VCaP (cell line): ENCODE measurements around the gene GTPBP2.

Experiments used
- H3K27ac ChIP-seq: fragments of 450-650 bp; 2 replicates; pipeline ENCODE4 v1.5.1; 2017
- TF ChIP-seq, protein P1 (sequence below): fragments of 450-650 bp; conservative IDR thresholded peaks from 2 replicates; pipeline ENCODE4 v1.5.1; 2017; ENCODE audit warnings: mild to moderate bottlenecking, moderate library complexity

Gene GTPBP2

DNA sequence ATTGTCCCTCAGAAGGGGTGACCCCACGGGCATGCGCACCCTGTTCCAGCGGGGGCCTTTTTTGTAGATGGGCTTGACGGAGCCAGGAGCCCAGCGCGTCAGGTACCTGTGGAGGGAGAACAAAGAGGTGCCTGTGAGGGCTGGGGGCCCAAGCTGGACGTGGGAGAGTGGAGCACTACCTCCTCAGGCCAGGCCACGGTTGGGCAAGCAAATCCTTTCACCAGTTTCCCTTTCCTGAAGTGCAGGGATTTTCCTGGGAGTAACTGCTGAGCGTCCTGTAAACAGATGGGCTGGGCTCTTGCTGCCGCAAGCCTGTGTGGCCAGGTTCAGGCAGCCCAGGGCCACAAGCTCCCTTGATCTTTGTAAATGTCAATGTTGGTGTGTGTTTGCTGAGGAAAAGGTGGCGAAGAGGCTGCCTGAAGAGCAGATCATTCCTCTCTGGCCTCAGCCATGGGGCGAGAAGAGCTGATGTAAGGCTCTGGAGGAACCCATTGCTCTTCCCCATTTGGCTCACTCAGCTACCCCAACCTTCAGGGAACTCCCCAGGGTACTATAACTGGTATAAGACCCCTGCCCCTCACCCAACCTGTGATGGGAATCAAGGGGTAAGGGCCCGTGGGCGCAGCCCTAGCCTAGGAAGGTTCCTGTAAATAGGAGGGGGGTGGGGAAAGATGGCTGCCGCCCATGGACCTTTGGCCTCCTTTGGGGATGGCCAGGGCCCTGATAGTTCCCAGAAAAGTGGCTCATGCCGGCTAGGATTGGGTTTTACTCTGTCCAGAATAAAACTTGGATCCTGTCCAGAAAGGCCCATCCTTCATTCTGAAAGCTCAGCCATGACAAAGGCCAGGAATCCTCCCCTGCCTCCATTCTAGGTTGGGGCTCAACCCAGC, 43.0 kb upstream of the GTPBP2 start:
- TF ChIP-seq, protein P1, sequence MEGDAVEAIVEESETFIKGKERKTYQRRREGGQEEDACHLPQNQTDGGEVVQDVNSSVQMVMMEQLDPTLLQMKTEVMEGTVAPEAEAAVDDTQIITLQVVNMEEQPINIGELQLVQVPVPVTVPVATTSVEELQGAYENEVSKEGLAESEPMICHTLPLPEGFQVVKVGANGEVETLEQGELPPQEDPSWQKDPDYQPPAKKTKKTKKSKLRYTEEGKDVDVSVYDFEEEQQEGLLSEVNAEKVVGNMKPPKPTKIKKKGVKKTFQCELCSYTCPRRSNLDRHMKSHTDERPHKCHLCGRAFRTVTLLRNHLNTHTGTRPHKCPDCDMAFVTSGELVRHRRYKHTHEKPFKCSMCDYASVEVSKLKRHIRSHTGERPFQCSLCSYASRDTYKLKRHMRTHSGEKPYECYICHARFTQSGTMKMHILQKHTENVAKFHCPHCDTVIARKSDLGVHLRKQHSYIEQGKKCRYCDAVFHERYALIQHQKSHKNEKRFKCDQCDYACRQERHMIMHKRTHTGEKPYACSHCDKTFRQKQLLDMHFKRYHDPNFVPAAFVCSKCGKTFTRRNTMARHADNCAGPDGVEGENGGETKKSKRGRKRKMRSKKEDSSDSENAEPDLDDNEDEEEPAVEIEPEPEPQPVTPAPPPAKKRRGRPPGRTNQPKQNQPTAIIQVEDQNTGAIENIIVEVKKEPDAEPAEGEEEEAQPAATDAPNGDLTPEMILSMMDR, result no peak

DNA sequence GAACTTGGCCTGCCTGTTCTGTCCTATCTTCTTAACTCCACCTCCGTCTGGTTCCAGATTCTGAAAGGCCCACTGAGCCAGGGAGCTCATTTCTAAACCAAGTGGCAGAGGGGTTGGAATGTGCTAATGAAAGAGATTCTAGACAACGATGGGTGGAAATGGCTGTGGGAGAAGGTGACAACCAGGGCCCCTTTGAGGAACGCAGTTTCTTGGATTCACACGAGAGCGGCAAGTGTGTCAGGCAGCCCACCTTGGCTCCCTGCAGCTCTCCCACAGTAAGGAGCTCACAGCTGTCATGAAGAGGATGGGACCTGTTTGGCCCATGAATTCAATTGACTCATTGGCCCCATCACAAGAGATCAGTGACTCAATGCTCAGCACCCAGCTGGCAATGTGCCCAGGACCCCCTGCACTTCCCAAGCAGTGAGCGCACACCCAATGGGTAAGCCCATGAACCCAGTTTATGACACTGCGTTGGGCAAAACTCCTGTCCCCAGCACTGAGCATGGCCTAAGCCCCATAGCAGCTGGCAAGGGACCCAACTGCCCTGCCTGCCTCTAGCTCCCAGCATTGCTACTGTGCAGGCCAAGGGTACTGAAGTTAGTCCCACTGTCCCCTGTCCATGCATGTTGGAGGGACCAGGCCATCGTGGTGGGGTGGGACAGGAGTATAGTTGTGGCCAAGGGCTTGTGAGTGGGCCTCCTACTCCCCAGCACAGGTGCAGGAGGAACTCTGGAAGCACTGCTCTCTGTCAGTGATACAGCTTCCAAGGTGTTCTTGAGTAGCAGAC, 42.1 kb upstream of the GTPBP2 start:
- TF ChIP-seq, protein P1, result no peak
- no peak overlapping the region for H3K27ac ChIP-seq

More for the DNA sequence above, 43.0 kb upstream of the GTPBP2 start:
- no peak overlapping the region for H3K27ac ChIP-seq

DNA sequence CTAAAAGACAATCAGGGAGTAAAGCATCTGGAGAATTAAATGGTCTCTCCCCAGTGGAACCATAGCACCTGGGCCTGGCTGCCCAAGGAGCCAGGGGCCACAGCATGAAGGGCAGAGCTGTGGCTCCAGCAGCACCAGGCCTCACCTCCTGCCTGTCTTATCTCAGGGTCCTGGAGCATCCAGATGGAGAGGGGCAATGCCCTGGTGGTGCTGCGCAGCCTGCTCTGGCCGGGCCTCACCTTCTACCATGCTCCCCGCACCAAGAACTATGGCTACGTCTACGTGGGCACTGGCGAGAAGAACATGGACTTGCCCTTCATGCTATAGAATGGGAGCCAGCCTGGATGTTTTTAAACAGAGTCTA, 41.5 kb upstream of the GTPBP2 start:
- no peak overlapping the region for H3K27ac ChIP-seq
- TF ChIP-seq, protein P1, result no peak

DNA sequence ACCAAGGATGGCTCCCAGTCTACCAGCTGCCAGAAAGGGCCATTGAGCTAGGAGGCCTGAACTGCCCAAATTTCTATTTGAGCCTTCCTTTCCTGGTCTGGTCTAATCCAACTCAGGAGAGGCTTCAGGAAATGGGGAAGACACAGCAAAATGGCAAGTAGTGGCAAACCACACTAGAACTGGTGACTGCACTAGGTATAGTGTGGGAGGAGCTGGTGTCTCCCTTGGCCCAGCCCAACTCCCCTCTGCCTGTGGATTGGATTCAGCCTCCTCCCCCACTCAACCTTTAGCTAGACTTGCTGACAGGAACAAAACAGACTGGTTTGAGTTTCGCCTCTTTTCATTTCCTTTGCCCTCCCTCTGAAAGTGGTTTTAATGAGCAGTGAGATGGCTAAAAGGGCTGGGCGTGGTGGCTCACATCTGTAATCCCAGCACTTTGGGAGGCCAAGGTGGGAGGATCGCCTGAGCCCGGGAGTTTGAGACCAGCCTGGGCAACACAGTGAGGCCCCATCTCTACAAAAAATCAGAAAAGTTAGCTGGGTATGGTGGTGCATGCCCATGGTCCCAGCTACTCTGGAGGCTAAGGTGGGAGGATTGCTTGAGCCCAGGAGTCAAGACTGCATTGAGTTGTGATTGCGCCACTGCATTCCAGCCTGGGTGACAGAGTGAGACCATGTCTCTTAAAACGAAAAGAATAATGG, 41.0 kb upstream of the GTPBP2 start:
- H3K27ac ChIP-seq, result no peak overlapping the region; the same call in 1 of the 2 replicates
- TF ChIP-seq, protein P1, result no peak

DNA sequence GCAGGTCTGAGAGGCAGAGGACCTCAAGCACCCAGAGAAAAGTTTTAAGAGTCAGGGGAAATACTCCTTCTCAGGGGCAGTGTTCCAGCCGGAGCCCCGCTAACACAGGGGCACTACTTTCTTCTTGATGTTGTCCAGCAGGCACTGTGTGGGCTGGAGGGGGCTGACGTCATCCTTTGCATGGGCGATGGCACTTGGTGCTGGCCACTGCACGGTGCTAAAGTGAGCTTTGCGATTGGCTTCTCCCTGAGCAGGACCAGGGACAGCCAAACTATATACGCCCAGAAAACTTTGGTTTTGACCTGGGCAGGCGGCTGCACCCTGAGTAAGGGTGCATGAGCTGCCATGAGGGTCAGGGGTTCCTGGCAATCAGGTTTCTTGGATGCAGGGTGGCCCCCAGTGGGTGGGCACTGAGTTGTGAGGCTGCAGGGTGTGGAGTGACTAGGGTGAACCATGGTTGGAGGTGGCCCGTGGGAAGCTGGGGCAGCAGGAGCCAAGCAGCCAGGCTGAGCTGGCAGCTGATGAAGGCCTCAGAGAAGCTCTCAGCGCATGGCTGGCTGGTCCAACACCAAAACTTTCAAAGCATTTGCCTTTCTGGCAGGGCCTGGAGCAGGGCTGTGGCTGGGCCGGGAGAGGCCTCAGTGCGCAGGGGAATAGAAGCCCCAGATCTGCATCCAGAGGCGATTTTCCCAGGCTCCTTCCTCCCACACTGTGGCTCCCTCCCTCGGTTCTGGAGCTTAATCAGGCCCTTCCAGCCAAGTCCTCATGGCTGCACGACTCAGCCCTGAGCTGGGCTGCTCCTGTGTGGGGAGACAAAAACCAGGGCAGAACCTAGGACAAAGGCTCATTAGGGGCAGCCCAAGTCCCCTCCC, 40.2 kb upstream of the GTPBP2 start:
- TF ChIP-seq, protein P1, result no peak
- H3K27ac ChIP-seq, result peak overlapping the region; percentile 67

DNA sequence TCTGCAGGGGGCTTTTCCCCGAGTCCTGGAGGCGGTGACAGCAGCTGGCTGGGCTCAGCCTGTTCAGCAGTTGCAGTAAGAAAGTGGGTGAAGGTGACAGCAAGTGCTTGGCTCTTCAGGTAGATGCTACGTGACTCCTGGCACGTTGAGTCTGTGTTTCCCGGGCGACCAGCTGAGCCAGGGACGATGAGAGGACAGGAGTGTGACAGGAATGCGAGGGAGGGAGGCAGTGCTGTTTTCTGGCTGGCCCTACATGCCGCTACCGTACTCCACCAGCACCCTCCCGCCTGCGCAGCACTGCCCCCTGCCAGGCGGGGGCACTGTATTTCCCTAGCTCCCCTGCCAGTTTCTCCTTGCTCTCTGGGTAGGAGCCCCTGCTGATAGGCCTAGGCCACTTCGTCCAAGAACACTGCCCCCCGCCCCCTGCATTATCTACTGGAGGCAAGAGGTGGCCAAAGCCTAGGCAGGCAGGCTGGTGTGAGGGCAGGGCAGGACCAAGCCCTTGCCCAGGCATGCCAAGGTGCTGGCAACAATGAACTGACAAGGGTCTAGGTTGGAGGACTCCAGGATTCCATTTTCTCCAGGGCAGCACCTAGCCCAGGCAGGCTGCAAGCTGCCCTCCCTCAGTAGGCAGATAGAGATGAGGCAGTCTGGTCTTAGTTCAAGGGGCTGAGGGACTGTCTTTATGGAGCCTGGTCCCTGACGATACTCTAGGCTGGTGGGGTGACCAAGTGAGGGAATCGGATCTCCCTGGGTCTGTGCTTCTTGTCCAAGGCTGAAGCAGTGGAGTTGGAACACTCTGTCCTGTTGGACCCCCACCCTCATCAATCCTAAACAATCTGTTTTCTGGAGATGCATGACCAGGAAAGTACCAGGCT, 39.3 kb upstream of the GTPBP2 start:
- TF ChIP-seq, protein P1, result peak; percentile 81
- H3K27ac ChIP-seq, result peak overlapping the region; percentile 67
